ENCODE data around the gene ALOX5AP.

GRCh38 chr13:30700364-30700763 is 35.0 kb upstream of the ALOX5AP start:
- no peak for TF ChIP-seq POLR2A (IDR thresholded peaks at IDR 0.05; ENCODE audit: extremely low read depth, insufficient read length)
- TF ChIP-seq, protein P1, sequence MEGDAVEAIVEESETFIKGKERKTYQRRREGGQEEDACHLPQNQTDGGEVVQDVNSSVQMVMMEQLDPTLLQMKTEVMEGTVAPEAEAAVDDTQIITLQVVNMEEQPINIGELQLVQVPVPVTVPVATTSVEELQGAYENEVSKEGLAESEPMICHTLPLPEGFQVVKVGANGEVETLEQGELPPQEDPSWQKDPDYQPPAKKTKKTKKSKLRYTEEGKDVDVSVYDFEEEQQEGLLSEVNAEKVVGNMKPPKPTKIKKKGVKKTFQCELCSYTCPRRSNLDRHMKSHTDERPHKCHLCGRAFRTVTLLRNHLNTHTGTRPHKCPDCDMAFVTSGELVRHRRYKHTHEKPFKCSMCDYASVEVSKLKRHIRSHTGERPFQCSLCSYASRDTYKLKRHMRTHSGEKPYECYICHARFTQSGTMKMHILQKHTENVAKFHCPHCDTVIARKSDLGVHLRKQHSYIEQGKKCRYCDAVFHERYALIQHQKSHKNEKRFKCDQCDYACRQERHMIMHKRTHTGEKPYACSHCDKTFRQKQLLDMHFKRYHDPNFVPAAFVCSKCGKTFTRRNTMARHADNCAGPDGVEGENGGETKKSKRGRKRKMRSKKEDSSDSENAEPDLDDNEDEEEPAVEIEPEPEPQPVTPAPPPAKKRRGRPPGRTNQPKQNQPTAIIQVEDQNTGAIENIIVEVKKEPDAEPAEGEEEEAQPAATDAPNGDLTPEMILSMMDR (IDR thresholded peaks at IDR 0.05; ENCODE audit: low read depth, low read length), result no peak

Measured in NB4 (cell line).